KG1 (cell line): ENCODE measurements around the gene TCF7L2.
A peak's percentile ranks its signal among the peaks of the same experiment; 100 is the strongest.

ENCODE experiments used
- DNase-seq: peaks from one replicate; lab custom pipeline; 2025; lab: John Stamatoyannopoulos, UW

Gene TCF7L2

GRCh38 chr10:112966194-112966855, 16.3 kb downstream of the TCF7L2 start:
- no peak for DNase-seq

- no peak for DNase-seq
These were observed 17.2 kb downstream of the TCF7L2 start for GRCh38 chr10:112967200-112967599.

GRCh38 chr10:112969131-112969530, 19.1 kb downstream of the TCF7L2 start:
- DNase-seq, result no peak

GRCh38 chr10:112969542-112969941, 19.5 kb downstream of the TCF7L2 start:
- no peak for DNase-seq

GRCh38 chr10:112970021-112970420, 20.0 kb downstream of the TCF7L2 start:
- DNase-seq, result no peak

GRCh38 chr10:112972606-112973005, 22.6 kb downstream of the TCF7L2 start:
- DNase-seq, result no peak

- DNase-seq, result no peak
These were observed 23.0 kb downstream of the TCF7L2 start for GRCh38 chr10:112973046-112973445.

- no peak for DNase-seq
These were observed 23.8 kb downstream of the TCF7L2 start for GRCh38 chr10:112973805-112974204.

GRCh38 chr10:112977426-112977898, 27.4 kb downstream of the TCF7L2 start:
- no peak for DNase-seq

- DNase-seq, result no peak
These were observed 29.9 kb downstream of the TCF7L2 start for GRCh38 chr10:112979927-112980326.

- no peak for DNase-seq
These were observed 30.9 kb downstream of the TCF7L2 start for GRCh38 chr10:112980937-112981336.

GRCh38 chr10:112981553-112981952, 31.5 kb downstream of the TCF7L2 start:
- no peak for DNase-seq

- DNase-seq, result no peak
These were observed 33.5 kb downstream of the TCF7L2 start for GRCh38 chr10:112983444-112984056.

GRCh38 chr10:112984756-112985155, 34.7 kb downstream of the TCF7L2 start:
- no peak for DNase-seq

- DNase-seq, result peak; percentile 71
These were observed 35.9 kb downstream of the TCF7L2 start for GRCh38 chr10:112985690-112986543.

- DNase-seq, result no peak
These were observed 36.6 kb downstream of the TCF7L2 start for GRCh38 chr10:112986544-112987190.

GRCh38 chr10:112988839-112989406, 38.9 kb downstream of the TCF7L2 start:
- no peak for DNase-seq

- DNase-seq, result no peak
These were observed 39.8 kb downstream of the TCF7L2 start for GRCh38 chr10:112989826-112990225.

- no peak for DNase-seq
These were observed 40.2 kb downstream of the TCF7L2 start for GRCh38 chr10:112990271-112990670.

GRCh38 chr10:112991888-112992491, 41.9 kb downstream of the TCF7L2 start:
- no peak for DNase-seq

GRCh38 chr10:112996462-112996861, 46.4 kb downstream of the TCF7L2 start:
- no peak for DNase-seq

- DNase-seq, result no peak
These were observed 49.1 kb downstream of the TCF7L2 start for GRCh38 chr10:112999102-112999501.
